Measurements from ENCODE around the gene RBBP6. TPM values are rescaled to one million over a fixed set of nuclear protein-coding genes. Genes with fewer than 3 reads are reported as not detected.
"Not testable (repeated sequence)": the region's sequence is repeated elsewhere in the genome, so short reads cannot be mapped to it uniquely, and the experiment has no call there.

Gene RBBP6, protein sequence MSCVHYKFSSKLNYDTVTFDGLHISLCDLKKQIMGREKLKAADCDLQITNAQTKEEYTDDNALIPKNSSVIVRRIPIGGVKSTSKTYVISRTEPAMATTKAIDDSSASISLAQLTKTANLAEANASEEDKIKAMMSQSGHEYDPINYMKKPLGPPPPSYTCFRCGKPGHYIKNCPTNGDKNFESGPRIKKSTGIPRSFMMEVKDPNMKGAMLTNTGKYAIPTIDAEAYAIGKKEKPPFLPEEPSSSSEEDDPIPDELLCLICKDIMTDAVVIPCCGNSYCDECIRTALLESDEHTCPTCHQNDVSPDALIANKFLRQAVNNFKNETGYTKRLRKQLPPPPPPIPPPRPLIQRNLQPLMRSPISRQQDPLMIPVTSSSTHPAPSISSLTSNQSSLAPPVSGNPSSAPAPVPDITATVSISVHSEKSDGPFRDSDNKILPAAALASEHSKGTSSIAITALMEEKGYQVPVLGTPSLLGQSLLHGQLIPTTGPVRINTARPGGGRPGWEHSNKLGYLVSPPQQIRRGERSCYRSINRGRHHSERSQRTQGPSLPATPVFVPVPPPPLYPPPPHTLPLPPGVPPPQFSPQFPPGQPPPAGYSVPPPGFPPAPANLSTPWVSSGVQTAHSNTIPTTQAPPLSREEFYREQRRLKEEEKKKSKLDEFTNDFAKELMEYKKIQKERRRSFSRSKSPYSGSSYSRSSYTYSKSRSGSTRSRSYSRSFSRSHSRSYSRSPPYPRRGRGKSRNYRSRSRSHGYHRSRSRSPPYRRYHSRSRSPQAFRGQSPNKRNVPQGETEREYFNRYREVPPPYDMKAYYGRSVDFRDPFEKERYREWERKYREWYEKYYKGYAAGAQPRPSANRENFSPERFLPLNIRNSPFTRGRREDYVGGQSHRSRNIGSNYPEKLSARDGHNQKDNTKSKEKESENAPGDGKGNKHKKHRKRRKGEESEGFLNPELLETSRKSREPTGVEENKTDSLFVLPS (N-terminal part only)
- 100 to 1,000 TPM in 2 of 4 donors, 10 to 100 TPM in 2; 45.6 to 147 (median 101) TPM for total RNA-seq

- Histone ChIP-seq H3K9me3 (no peaks in the 10 kb centered on the region), H3K27me3 (no peaks in the 10 kb centered on the region), H3K4me3 (peak within 1 kb of the TSS; percentile 81), H3K27ac (peak within 1 kb of the TSS; percentile 99), H3K4me1 (peaks cover 42% of the 10 kb centered on the region), H3K36me3 (no peaks in the 10 kb centered on the region)
- DNase-seq (ENCODE audit: low spot score in 2 of 2) = peak; percentile 94 to 98
- TF ChIP-seq POLR2A (IDR thresholded peaks at IDR 0.05) (peak; percentile 96 to 98), EP300 (IDR thresholded peaks at IDR 0.05) (peak; percentile 32), POLR2AphosphoS5 (IDR thresholded peaks at IDR 0.05) (peak; percentile 97 to 99 (median 98))
- TF ChIP-seq, protein P1, sequence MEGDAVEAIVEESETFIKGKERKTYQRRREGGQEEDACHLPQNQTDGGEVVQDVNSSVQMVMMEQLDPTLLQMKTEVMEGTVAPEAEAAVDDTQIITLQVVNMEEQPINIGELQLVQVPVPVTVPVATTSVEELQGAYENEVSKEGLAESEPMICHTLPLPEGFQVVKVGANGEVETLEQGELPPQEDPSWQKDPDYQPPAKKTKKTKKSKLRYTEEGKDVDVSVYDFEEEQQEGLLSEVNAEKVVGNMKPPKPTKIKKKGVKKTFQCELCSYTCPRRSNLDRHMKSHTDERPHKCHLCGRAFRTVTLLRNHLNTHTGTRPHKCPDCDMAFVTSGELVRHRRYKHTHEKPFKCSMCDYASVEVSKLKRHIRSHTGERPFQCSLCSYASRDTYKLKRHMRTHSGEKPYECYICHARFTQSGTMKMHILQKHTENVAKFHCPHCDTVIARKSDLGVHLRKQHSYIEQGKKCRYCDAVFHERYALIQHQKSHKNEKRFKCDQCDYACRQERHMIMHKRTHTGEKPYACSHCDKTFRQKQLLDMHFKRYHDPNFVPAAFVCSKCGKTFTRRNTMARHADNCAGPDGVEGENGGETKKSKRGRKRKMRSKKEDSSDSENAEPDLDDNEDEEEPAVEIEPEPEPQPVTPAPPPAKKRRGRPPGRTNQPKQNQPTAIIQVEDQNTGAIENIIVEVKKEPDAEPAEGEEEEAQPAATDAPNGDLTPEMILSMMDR (IDR thresholded peaks at IDR 0.05) = peak in 1 of 2 donors; percentile 29
- WGBS = 1% methylated on average over 15 of the region's 68 CpGs
Observed at GRCh38 chr16:24539295-24539849, at the start of gene RBBP6. Gene RBBP6, plus strand, starts transcription at chr16:24539566. Its CDS starts 1,061 bp downstream, at chr16:24540627.

DNA sequence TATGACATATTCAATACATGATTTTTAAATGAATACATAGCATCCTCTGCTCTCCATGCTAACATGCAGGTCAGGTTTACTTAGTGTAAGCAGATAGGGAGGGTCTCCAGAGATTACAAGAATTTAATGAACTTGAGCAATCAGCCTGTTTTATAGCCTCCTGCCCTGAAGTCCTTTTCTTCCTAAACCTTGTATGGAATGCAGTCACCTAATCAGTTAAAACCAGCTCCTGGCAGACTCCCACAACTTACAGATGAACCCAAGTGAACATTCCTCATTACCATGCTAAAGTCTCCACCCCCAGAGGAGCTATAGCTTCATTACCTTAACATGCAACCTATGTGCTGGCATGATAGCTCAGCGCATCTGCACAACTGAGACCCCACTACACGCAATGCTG lies 48.5 kb upstream of the RBBP6 start:
- H3K27ac ChIP-seq = no peak overlapping the region
- peaks cover 11% of the 10 kb centered on the region for H3K27me3 ChIP-seq
- WGBS = 68% methylated on average over 2 of the region's 2 CpGs
- TF ChIP-seq, protein P1 (IDR thresholded peaks at IDR 0.05) = no peak
- no peak for TF ChIP-seq EP300 (IDR thresholded peaks at IDR 0.05)
- no peak for TF ChIP-seq POLR2AphosphoS5 (IDR thresholded peaks at IDR 0.05)
- no peak for TF ChIP-seq POLR2A (IDR thresholded peaks at IDR 0.05)
- no peak overlapping the region for H3K4me3 ChIP-seq
- H3K36me3 ChIP-seq = no peaks in the 10 kb centered on the region
- H3K4me1 ChIP-seq = no peaks in the 10 kb centered on the region
- H3K9me3 ChIP-seq = no peaks in the 10 kb centered on the region
- DNase-seq (ENCODE audit: low spot score in 2 of 2) = no peak

GRCh38 chr16:24491731-24492130 lies 47.6 kb upstream of the RBBP6 start:
- H3K27ac ChIP-seq = no peak overlapping the region
- no peaks in the 10 kb centered on the region for H3K9me3 ChIP-seq
- no peaks in the 10 kb centered on the region for H3K36me3 ChIP-seq
- H3K27me3 ChIP-seq = peaks cover 11% of the 10 kb centered on the region
- no peak overlapping the region for H3K4me3 ChIP-seq
- no peak for DNase-seq (ENCODE audit: low spot score in 2 of 2)
- TF ChIP-seq POLR2A (IDR thresholded peaks at IDR 0.05) (no peak), EP300 (IDR thresholded peaks at IDR 0.05) (no peak), POLR2AphosphoS5 (IDR thresholded peaks at IDR 0.05) (no peak)
- TF ChIP-seq, protein P1 (IDR thresholded peaks at IDR 0.05) = no peak
- no peaks in the 10 kb centered on the region for H3K4me1 ChIP-seq
- WGBS = 73% methylated on average over 2 of the region's 2 CpGs

DNA sequence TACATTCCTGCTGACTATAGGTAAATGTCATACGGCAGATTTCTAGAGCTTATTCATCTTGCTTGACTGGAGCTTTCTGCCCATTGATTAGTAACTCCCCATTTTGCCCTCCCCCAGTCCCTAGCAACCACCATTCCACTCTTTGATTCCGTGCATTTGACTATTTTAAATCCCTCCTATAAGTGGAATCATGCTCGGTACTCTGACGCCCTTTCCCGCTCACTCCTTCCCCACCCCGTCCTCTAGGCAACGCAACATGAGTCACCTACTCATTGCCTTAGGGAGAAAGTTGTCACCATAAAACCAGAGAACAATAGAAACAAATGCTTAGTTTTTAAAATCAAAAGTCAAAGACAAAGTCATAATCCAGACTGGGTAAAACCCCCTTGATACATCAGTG lies 45.5 kb upstream of the RBBP6 start:
- Histone ChIP-seq H3K27ac (no peak overlapping the region), H3K4me1 (no peaks in the 10 kb centered on the region), H3K9me3 (no peaks in the 10 kb centered on the region), H3K27me3 (peaks cover 11% of the 10 kb centered on the region), H3K36me3 (no peaks in the 10 kb centered on the region), H3K4me3 (no peak overlapping the region)
- WGBS = 46% methylated on average over 7 of the region's 7 CpGs
- DNase-seq (ENCODE audit: low spot score in 2 of 2) = no peak
- TF ChIP-seq EP300 (IDR thresholded peaks at IDR 0.05) = no peak
- TF ChIP-seq, protein P1 (IDR thresholded peaks at IDR 0.05) = no peak

GRCh38 chr16:24495207-24495606 lies 44.2 kb upstream of the RBBP6 start:
- not testable (repeated sequence) for H3K9me3 ChIP-seq; H3K36me3 ChIP-seq; H3K4me3 ChIP-seq; H3K27ac ChIP-seq; H3K4me1 ChIP-seq; DNase-seq (ENCODE audit: low spot score in 2 of 2)
- 77% methylated on average over 9 of the region's 9 CpGs for WGBS
- H3K27me3 ChIP-seq = peaks cover 16% of the 10 kb centered on the region

All from suprapubic skin (tissue), 4 donors.